ENCODE results near the gene MAML2.

GRCh38 chr11:96193745-96194443 is 149.1 kb downstream of the MAML2 start:
- no peak for TF ChIP-seq CTCF (IDR thresholded peaks at IDR 0.05; ENCODE audit: poor library complexity)
- TF ChIP-seq EZH2phosphoT487 (IDR thresholded peaks at IDR 0.05; ENCODE audit: low read depth, severe bottlenecking, unreplicated experiment), result no peak

Measured in hepatocyte (in vitro differentiated cells).